OCI-LY1 (cell line): Measurements from ENCODE around the gene RTL1.

ENCODE experiments used
- H2AFZ ChIP-seq: fragments of 200-600 bp; sonication (generic), shearing (Covaris generic); 2 replicates; pipeline ENCODE4 v1.6.0; 2014; ENCODE audit warnings: antibody characterized with exemption, mild to moderate bottlenecking, low read length
- H3F3A ChIP-seq: fragments of 200-600 bp; sonication (generic), shearing (Covaris generic); 2 replicates; pipeline ENCODE4 v1.6.0; 2014; ENCODE audit warnings: mild to moderate bottlenecking, antibody characterized with exemption, low read length, moderate library complexity; ENCODE audit not compliant: insufficient read depth
- H3K27ac ChIP-seq: fragments of 200-600 bp; sonication (generic); 2 replicates; pipeline ENCODE4 v1.5.1; 2014; ENCODE audit warnings: low read length, mixed run types, mild to moderate bottlenecking, low read depth; ENCODE audit not compliant: poor library complexity, severe bottlenecking
- H3K27me3 ChIP-seq: fragments of 200-600 bp; sonication (generic); 2 replicates; pipeline ENCODE4 v1.6.0; 2014; ENCODE audit warnings: antibody characterized with exemption, mild to moderate bottlenecking, low read length, moderate library complexity; ENCODE audit not compliant: insufficient read depth
- H3K36me3 ChIP-seq: fragments of 200-600 bp; sonication (generic); 2 replicates; pipeline ENCODE4 v1.6.1; 2014; ENCODE audit warnings: mild to moderate bottlenecking, antibody characterized with exemption, low read length, moderate library complexity, mixed read lengths; ENCODE audit not compliant: insufficient read depth
- H3K4me1 ChIP-seq: fragments of 200-600 bp; sonication (generic); 2 replicates; pipeline ENCODE4 v1.5.1; 2014; ENCODE audit warnings: mild to moderate bottlenecking, low read length, moderate library complexity; ENCODE audit not compliant: insufficient read depth, severe bottlenecking
- H3K4me2 ChIP-seq: fragments of 200-600 bp; sonication (generic), shearing (Covaris generic); 2 replicates; pipeline ENCODE4 v1.6.1; 2014; ENCODE audit warnings: low read length
- H3K4me3 ChIP-seq: fragments of 200-600 bp; sonication (generic); 2 replicates; pipeline ENCODE4 v1.5.1; 2014; ENCODE audit warnings: low read length, low read depth, mild to moderate bottlenecking, mixed read lengths; ENCODE audit not compliant: poor library complexity, severe bottlenecking
- H3K79me2 ChIP-seq: fragments of 200-600 bp; shearing (Covaris generic); 2 replicates; pipeline ENCODE4 v1.6.1; 2016; ENCODE audit warnings: mixed run types, low read length, mixed read lengths; ENCODE audit not compliant: insufficient read depth
- H3K9ac ChIP-seq: fragments of 200-600 bp; sonication (generic), shearing (Covaris generic); 2 replicates; pipeline ENCODE4 v1.6.1; 2014; ENCODE audit warnings: mild to moderate bottlenecking, low read length, mixed read lengths
- H3K9me2 ChIP-seq: fragments of 200-600 bp; sonication (generic), shearing (Covaris generic); 2 replicates; pipeline ENCODE4 v1.6.1; 2014; ENCODE audit warnings: low read depth, mild to moderate bottlenecking, low read length, mixed read lengths
- H3K9me3 ChIP-seq: fragments of 200-600 bp; shearing (Covaris generic); 2 replicates; pipeline ENCODE4 v1.6.1; 2014; ENCODE audit warnings: low read length, mixed read lengths
- H4K20me1 ChIP-seq: fragments of 200-600 bp; sonication (generic), shearing (Covaris generic); 2 replicates; pipeline ENCODE4 v1.6.0; 2016; ENCODE audit warnings: mild to moderate bottlenecking, low read length; ENCODE audit not compliant: insufficient read depth
- CTCF ChIP-seq: fragments of 200-600 bp; sonication (generic), shearing (Covaris generic); IDR thresholded peaks from 2 replicates; pipeline ENCODE4 v1.5.1; 2017; ENCODE audit warnings: mild to moderate bottlenecking, antibody characterized with exemption, low read length, moderate library complexity, mixed read lengths
- EZH2 ChIP-seq: fragments of 200-600 bp; sonication (generic), shearing (Covaris generic); IDR thresholded peaks from 2 replicates; pipeline ENCODE4 v1.8.0; 2017; ENCODE audit warnings: borderline replicate concordance, mixed run types, mild to moderate bottlenecking, antibody characterized with exemption, low read length, moderate library complexity, mixed read lengths

RTL1 gene

GRCh38 chr14:100879782-100880181 lies 23.7 kb downstream of the RTL1 start:
- Histone ChIP-seq H3K9me3 (no peaks in the 10 kb centered on the region), H2AFZ (no peak overlapping the region), H3K36me3 (no peaks in the 10 kb centered on the region), H4K20me1 (no peaks in the 10 kb centered on the region), H3K4me3 (no peak overlapping the region), H3K9ac (no peak overlapping the region), H3K27ac (no peak overlapping the region), H3K4me1 (no peaks in the 10 kb centered on the region), H3K79me2 (no peaks in the 10 kb centered on the region), H3K9me2 (no peaks in the 10 kb centered on the region), H3K27me3 (no peaks in the 10 kb centered on the region; the same call in 1 of the 2 replicates), H3F3A (no peaks in the 10 kb centered on the region), H3K4me2 (no peak overlapping the region)
- TF ChIP-seq CTCF: no peak
- no peak for TF ChIP-seq EZH2

DNA sequence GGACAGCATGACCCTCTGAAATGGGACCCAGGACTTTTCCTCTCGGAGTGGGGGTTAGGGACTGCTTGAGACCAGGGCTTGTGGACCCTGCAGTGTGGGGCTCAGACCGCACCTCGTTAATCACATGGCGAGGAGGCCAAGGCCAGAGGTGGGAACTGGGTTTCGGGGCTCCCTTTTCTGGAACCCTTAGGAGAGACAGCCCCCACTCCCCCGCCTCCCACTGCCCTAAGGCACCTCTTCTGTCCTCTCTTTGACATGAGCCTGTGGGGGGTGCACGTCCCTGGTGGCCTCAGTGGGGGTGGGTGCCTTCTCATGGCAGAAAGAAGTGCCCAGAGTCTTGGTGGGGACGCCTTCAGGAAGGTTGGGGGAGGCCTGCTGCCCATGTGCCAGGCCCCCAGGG lies 24.3 kb downstream of the RTL1 start:
- TF ChIP-seq CTCF (no peak), EZH2 (no peak)
- Histone ChIP-seq H3K4me1 (no peaks in the 10 kb centered on the region), H3K4me3 (no peak overlapping the region), H3K36me3 (no peaks in the 10 kb centered on the region), H2AFZ (no peak overlapping the region), H3K9ac (no peak overlapping the region), H3K27me3 (no peaks in the 10 kb centered on the region; the same call in 1 of the 2 replicates), H3F3A (no peaks in the 10 kb centered on the region), H3K79me2 (no peaks in the 10 kb centered on the region), H3K9me3 (no peaks in the 10 kb centered on the region), H4K20me1 (no peaks in the 10 kb centered on the region), H3K4me2 (no peak overlapping the region), H3K27ac (no peak overlapping the region), H3K9me2 (no peaks in the 10 kb centered on the region)

GRCh38 chr14:100878271-100879146 lies 25.0 kb downstream of the RTL1 start:
- no peaks in the 10 kb centered on the region for H4K20me1 ChIP-seq
- no peak overlapping the region for H3K9ac ChIP-seq
- no peaks in the 10 kb centered on the region; the same call in 1 of the 2 replicates for H3K27me3 ChIP-seq
- H3K4me2 ChIP-seq: no peak overlapping the region
- H3K4me1 ChIP-seq: no peaks in the 10 kb centered on the region
- H3K9me3 ChIP-seq: no peaks in the 10 kb centered on the region
- TF ChIP-seq CTCF (no peak), EZH2 (no peak)
- H3K4me3 ChIP-seq: no peak overlapping the region
- no peak overlapping the region for H3K27ac ChIP-seq
- H3K79me2 ChIP-seq: no peaks in the 10 kb centered on the region
- H2AFZ ChIP-seq: no peak overlapping the region
- H3K9me2 ChIP-seq: no peaks in the 10 kb centered on the region
- H3F3A ChIP-seq: no peaks in the 10 kb centered on the region
- H3K36me3 ChIP-seq: no peaks in the 10 kb centered on the region
